OCI-LY3 (cell line): ENCODE results near the gene KBTBD12.

Experiments used
- EZH2phosphoT487 ChIP-seq: fragments of 200-600 bp; shearing (Covaris generic); IDR thresholded peaks from 2 replicates; pipeline ENCODE4 v1.6.1; 2018; ENCODE audit warnings: antibody characterized with exemption, mixed run types, low read depth
- TF ChIP-seq, protein P1 (sequence below): fragments of 200-600, 300-600 bp; sonication (generic); IDR thresholded peaks from 2 replicates; pipeline ENCODE4 v1.5.1; 2014; ENCODE audit warnings: antibody characterized with exemption, low read length, low read depth

DNA sequence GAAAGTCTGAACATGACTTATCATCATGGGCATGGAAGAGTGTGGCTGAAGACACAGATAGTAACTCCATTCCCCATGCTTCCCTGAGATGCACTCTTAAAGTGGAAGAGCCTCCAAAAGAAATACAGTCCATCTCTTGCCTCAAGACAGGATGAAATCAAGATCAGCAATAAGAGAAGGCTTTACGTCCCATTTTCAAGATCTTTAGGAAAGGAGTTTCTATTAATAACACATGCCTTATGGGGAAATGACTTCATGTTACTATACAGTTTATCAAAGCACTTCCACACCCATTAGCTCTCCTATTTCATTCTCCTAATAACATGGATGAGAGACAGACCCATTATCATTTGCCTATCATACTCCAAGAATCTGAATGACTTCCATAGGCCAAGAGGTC, 6.1 kb upstream of the KBTBD12 start:
- TF ChIP-seq, protein P1, sequence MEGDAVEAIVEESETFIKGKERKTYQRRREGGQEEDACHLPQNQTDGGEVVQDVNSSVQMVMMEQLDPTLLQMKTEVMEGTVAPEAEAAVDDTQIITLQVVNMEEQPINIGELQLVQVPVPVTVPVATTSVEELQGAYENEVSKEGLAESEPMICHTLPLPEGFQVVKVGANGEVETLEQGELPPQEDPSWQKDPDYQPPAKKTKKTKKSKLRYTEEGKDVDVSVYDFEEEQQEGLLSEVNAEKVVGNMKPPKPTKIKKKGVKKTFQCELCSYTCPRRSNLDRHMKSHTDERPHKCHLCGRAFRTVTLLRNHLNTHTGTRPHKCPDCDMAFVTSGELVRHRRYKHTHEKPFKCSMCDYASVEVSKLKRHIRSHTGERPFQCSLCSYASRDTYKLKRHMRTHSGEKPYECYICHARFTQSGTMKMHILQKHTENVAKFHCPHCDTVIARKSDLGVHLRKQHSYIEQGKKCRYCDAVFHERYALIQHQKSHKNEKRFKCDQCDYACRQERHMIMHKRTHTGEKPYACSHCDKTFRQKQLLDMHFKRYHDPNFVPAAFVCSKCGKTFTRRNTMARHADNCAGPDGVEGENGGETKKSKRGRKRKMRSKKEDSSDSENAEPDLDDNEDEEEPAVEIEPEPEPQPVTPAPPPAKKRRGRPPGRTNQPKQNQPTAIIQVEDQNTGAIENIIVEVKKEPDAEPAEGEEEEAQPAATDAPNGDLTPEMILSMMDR: no peak
- no peak for TF ChIP-seq EZH2phosphoT487
